Endometrial microvascular endothelial cells (primary cell): ENCODE measurements around the gene KRTAP10-7. TPM values are rescaled to one million over a fixed set of nuclear protein-coding genes. Genes with fewer than 3 reads are reported as not detected.
"Not testable (repeated sequence)": the region's sequence is repeated elsewhere in the genome, so short reads cannot be mapped to it uniquely, and the experiment has no call there.

Source experiments
- in situ Hi-C: cut with HindIII; loops from 2 replicates; pipeline ENCODE4 v1.10.0; 2017; ENCODE audit warnings: low sequenced_read_pairs, low pct_unique_long_range_greater_than_20kb; ENCODE audit errors: inconsistent ontology term
- total RNA-seq: library from RNA; depleted of rRNA; stranded (reverse); fragments of >200 nt; gene quantifications from one replicate; pipeline ENCODE4 v1.2.3, GENCODE V29; 2015; ENCODE audit errors: inconsistent ontology term

Gene KRTAP10-7
- total RNA-seq: not detected

DNA sequence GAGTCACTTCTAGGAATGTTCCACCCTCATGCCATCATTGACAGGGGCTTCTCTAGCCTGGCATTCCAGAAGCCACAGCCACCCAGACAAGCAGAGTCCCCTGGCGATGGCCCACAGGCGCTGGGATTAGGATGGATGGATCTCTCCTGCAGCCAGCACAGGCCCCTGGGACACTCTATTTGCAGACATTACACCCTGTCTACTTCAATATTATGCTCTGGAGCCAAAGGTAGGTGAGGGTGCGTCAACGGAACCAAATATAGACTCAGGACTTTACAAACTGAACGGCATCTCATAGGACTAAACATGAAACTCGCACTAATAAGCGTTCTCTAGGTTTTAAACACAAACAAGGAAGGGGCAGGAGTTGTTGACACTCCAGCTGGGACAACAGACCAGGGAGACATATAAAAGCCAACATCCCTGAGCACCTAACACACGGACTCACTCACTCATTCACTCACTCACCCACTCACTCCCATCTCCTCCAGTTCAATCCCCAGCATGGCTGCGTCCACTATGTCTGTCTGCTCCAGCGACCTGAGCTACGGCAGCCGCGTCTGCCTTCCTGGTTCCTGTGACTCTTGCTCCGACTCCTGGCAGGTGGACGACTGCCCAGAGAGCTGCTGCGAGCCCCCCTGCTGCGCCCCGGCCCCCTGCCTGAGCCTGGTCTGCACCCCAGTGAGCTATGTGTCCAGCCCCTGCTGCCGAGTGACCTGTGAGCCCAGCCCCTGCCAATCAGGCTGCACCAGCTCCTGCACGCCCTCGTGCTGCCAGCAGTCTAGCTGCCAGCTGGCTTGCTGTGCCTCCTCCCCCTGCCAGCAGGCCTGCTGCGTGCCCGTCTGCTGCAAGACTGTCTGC, at the start of gene KRTAP10-7:
Gene KRTAP10-7 (plus strand): TSS at position 480 of the 861 bp plus-strand sequence. CDS start 25 bp downstream, at position 505.
- in situ Hi-C loops: not testable (repeated sequence)

DNA sequence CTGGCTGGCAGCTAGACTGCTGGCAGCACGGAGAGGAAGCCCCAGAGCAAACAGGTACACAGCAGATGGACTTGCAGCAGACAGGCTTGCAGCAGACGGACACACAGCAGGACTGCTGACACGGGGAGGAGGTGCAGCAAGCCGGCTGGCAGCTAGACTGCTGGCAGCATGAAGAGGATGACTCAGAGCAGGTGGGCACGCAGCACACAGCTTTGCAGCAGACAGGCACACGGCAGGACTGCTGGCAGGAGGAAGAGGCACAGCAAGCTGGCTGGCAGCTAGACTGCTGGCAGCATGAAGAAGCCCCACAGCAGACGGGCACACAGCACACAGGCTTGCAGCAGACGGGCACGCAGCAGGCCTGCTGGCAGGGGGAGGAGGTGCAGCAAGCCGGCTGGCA, 49.6 kb upstream of the KRTAP10-7 start:
- in situ Hi-C loops: no loop called here

GRCh38 chr21:44551340-44551961, 48.9 kb upstream of the KRTAP10-7 start, which contains the start of gene KRTAP10-2:
TSS of gene KRTAP10-2 (minus strand) at chr21:44551505. CDS start at chr21:44551458, 47 bp downstream.
- in situ Hi-C loops: no loop called here

- in situ Hi-C loops: no loop called here
These were observed 48.3 kb upstream of the KRTAP10-7 start for GRCh38 chr21:44552136-44552535.

- in situ Hi-C loops: no loop called here
These were observed 47.7 kb upstream of the KRTAP10-7 start for GRCh38 chr21:44552681-44553080.

DNA sequence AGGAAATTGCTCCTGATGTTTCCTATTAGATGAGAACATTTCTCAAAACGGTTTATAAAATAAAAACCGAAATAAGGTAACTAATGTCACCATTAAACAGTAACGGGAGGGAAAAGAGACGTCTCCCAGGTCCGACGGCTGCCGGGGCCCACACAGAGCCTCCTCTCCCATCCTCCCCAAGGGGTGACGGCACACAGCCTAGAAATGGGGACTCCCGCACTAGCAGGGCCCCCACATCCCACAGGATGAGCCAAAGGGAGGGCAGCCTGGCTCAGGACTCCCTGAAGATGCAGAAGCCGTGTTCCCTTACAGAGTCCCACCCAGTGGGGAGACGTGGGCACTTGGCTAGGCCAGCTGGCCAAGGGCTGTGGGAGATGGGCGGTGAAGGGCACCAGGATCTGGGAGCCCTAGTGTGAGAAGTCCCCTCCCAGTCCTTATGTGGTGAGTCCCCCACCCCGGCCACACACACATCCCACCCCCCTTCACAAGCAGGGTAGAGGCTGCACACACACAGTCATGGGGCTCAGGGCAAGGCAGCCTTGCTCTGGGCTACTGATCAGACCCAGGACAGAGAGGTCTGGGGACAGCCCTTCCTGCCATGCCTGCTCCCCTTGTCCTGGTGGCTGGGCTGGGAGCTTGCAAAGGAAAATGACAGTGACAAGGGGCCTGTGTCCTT, 45.1 kb upstream of the KRTAP10-7 start:
- in situ Hi-C loops: no loop called here

GRCh38 chr21:44556879-44557278, 43.5 kb upstream of the KRTAP10-7 start:
- in situ Hi-C loops: no loop called here

DNA sequence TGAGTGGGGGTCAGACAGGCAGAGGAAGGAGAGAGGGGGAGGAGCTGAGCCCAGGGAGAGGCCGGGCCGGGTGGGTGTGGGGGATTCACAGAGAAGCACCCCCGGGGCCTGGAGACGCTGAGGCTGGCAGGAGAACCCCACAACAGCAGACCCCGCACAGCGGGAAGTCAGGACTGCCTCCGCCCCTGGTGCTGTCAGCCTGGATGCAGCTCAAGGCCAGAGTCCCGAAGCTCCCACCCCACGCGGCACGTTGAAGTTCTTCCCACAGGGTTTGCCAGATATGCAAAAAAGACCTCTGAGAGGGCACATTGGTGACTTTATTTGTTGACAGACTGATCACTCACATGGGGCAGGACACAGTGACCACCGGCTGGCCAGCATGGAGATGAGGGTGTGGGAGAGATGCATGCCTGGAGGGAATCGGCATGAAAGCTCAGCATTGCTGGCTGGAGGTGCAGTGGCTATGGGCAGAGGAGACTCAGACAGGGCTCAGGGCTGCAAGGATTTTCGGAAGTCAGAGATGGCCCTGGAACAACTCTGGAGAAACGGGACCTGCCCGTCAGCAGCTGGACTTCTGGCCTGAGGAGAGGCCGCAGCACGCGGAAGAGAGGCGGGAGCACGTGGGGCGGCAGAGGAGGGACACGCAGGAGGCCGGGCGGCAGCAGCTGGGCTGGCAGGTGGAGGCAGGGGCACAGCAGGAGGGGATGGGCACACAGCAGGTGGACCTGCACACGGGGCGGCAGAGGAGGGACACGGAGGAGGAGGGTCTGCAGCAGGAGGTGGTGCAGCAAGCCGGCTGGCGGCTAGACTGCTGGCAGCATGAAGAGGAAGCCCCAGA, 42.7 kb upstream of the KRTAP10-7 start:
- in situ Hi-C loops: no loop called here

GRCh38 chr21:44558329-44558675, 42.1 kb upstream of the KRTAP10-7 start:
- in situ Hi-C loops: not testable (repeated sequence)

GRCh38 chr21:44558695-44559094, 41.7 kb upstream of the KRTAP10-7 start, which contains the start of gene KRTAP10-3:
TSS of gene KRTAP10-3 (minus strand) at chr21:44558795. CDS start at chr21:44558715, 80 bp downstream.
- in situ Hi-C loops: no loop called here

- in situ Hi-C loops: no loop called here
These were observed 36.3 kb upstream of the KRTAP10-7 start for GRCh38 chr21:44564099-44564498.

DNA sequence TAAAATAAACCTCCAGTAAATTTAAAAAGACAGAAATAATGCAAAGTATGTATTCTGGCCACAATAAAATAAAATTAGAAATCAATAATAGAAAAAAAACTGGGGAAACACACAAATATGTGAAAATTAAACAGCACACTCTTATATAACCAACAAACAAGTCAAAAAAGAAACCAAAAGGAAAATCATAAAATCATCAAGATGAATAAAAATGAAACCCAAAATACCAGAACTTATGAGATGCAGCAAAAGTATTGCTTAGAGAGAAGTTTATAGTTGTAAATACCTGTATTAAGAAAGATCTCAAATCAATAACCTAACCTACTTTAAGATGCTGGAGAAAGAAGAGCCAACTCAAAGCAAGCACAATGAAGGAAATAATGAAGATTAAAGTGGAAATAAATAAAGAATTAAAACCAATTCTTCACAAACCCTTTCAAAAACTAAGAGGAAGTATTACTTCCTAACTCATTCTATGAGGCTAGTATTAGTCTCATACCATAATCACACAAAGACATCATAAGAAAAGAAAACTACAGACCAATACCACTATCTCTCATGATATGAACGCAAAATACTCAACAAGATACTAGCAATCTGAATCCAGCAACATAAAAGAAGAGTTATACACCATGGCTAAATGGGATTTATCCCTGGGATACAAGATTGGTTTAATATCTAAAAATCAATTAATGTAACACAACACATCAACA, 35.4 kb upstream of the KRTAP10-7 start:
- in situ Hi-C loops: no loop called here

DNA sequence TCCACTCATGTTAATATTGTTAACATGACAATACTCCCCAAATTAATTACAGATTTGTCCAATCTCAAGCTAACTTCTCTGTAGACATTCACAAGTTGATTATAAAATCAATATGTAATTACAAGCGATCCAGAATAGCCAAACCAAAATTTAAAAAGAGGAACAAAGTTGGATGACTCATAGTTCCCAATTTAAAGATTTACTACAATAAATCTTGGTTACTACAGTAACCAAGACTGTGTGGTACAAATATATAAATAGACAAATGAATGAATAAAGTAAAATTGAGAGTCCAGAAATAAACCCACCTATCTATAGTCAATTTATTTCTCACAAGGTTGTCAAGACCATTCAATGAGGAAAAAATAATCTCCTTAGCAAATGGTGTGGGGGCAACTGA, 34.0 kb upstream of the KRTAP10-7 start:
- in situ Hi-C loops: no loop called here

DNA sequence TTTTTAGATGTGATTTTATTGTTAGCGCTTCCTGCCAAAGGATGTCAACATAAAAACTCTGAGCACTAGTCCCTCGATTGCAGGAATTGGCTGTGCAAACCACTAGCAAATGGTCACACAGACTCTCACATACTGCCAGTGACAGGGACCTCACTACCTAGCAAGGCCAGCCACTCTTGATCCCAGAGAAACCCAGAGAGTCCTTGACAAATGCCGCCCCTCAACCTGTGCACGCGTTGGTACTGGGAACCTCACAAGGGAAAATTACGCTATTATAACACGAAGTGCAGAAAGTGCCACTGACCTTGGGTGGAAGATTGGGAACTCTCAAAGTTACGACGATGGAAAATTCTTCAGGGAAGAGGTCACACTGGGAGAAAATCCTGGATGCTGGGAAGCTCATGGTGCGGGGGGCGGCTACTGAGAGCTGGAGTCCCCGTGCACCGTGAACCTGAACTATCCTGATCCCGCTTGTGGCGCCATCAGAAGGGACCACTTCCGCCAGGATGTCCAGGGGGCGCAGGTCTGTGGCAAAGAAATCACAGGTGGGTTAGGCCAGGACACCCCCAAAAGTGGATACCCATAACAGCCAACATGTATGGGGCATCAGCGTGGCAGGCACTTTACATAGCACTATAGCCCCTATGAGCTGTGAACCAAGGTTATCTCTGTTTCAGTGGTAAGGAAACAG, 32.8 kb upstream of the KRTAP10-7 start:
- in situ Hi-C loops: no loop called here

DNA sequence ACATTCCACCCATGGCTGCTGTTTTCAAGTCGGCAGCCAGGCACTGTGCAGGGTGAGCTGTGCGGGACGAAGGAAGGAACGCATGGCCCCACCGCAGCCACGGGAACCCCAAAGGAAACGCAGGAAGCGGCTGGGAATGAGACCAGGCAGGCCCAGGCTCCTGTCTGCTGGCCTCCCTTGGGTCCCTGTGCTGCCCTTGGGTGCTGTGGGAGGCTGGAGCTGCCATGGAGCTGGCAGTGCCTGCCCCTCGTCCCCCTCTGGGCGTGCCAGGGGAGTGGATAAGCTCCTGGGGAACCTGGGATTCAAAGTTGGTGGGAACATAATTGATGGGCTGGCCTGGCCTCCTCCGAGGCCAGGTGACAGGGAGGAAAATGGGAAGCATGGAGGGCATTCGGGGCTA, 32.1 kb upstream of the KRTAP10-7 start:
- in situ Hi-C loops: no loop called here

GRCh38 chr21:44568667-44569556, 31.5 kb upstream of the KRTAP10-7 start:
- in situ Hi-C loops: no loop called here
